ENCODE results near the gene UBE2J2. TPM values are rescaled to one million over a fixed set of nuclear protein-coding genes. Genes with fewer than 3 reads are reported as not detected.

UBE2J2 gene
- total and polyA plus RNA-seq, 2 of the 13 experiments (the other 11 are each of a cell fraction or from before 2014, with no cell fraction given), result 25.4 to 29.4 TPM

GRCh38 chr1:1273512-1274298, at the start of gene UBE2J2 (continued):
- TF ChIP-seq CEBPZ (IDR thresholded peaks at IDR 0.05; ENCODE audit: low read length) (no peak), ZNF569 (CRISPR knock-in tag; IDR thresholded peaks at IDR 0.05; ENCODE audit: borderline replicate concordance) (no peak), STAT5B (CRISPR knock-in tag; IDR thresholded peaks at IDR 0.05) (no peak), SYNCRIP (IDR thresholded peaks at IDR 0.05; ENCODE audit: insufficient read depth, low read depth, low read length) (no peak), USF2 (IDR thresholded peaks at IDR 0.05; ENCODE audit: low read depth, low read length) (no peak), USF2 (CRISPR knock-in tag; IDR thresholded peaks at IDR 0.05; ENCODE audit: borderline replicate concordance) (no peak), ZNF329 (CRISPR knock-in tag; IDR thresholded peaks at IDR 0.05; ENCODE audit: low read depth) (no peak), ZNF264 (CRISPR knock-in tag; IDR thresholded peaks at IDR 0.05) (no peak), RFXANK (CRISPR knock-in tag; IDR thresholded peaks at IDR 0.05) (no peak)
- TF ChIP-seq, protein P1, sequence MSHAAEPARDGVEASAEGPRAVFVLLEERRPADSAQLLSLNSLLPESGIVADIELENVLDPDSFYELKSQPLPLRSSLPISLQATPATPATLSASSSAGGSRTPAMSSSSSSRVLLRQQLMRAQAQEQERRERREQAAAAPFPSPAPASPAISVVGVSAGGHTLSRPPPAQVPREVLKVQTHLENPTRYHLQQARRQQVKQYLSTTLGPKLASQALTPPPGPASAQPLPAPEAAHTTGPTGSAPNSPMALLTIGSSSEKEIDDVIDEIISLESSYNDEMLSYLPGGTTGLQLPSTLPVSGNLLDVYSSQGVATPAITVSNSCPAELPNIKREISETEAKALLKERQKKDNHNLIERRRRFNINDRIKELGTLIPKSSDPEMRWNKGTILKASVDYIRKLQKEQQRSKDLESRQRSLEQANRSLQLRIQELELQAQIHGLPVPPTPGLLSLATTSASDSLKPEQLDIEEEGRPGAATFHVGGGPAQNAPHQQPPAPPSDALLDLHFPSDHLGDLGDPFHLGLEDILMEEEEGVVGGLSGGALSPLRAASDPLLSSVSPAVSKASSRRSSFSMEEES (CRISPR knock-in tag; IDR thresholded peaks at IDR 0.05), result no peak
- TF ChIP-seq, protein P2, sequence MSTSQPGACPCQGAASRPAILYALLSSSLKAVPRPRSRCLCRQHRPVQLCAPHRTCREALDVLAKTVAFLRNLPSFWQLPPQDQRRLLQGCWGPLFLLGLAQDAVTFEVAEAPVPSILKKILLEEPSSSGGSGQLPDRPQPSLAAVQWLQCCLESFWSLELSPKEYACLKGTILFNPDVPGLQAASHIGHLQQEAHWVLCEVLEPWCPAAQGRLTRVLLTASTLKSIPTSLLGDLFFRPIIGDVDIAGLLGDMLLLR (CRISPR knock-in tag; IDR thresholded peaks at IDR 0.05), result no peak
- TF ChIP-seq, protein P3, sequence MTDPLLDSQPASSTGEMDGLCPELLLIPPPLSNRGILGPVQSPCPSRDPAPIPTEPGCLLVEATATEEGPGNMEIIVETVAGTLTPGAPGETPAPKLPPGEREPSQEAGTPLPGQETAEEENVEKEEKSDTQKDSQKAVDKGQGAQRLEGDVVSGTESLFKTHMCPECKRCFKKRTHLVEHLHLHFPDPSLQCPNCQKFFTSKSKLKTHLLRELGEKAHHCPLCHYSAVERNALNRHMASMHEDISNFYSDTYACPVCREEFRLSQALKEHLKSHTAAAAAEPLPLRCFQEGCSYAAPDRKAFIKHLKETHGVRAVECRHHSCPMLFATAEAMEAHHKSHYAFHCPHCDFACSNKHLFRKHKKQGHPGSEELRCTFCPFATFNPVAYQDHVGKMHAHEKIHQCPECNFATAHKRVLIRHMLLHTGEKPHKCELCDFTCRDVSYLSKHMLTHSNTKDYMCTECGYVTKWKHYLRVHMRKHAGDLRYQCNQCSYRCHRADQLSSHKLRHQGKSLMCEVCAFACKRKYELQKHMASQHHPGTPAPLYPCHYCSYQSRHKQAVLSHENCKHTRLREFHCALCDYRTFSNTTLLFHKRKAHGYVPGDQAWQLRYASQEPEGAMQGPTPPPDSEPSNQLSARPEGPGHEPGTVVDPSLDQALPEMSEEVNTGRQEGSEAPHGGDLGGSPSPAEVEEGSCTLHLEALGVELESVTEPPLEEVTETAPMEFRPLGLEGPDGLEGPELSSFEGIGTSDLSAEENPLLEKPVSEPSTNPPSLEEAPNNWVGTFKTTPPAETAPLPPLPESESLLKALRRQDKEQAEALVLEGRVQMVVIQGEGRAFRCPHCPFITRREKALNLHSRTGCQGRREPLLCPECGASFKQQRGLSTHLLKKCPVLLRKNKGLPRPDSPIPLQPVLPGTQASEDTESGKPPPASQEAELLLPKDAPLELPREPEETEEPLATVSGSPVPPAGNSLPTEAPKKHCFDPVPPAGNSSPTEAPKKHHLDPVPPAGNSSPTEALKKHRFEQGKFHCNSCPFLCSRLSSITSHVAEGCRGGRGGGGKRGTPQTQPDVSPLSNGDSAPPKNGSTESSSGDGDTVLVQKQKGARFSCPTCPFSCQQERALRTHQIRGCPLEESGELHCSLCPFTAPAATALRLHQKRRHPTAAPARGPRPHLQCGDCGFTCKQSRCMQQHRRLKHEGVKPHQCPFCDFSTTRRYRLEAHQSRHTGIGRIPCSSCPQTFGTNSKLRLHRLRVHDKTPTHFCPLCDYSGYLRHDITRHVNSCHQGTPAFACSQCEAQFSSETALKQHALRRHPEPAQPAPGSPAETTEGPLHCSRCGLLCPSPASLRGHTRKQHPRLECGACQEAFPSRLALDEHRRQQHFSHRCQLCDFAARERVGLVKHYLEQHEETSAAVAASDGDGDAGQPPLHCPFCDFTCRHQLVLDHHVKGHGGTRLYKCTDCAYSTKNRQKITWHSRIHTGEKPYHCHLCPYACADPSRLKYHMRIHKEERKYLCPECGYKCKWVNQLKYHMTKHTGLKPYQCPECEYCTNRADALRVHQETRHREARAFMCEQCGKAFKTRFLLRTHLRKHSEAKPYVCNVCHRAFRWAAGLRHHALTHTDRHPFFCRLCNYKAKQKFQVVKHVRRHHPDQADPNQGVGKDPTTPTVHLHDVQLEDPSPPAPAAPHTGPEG (CRISPR knock-in tag; IDR thresholded peaks at IDR 0.05), result no peak

Data from HepG2 (cell line).